Glutamatergic neuron (in vitro differentiated cells): ENCODE measurements around the gene GRIK5. TPM values are rescaled to one million over a fixed set of nuclear protein-coding genes. Genes with fewer than 3 reads are reported as not detected.

Experiments used
- DNase-seq: peaks from one replicate; pipeline ENCODE4 v3.0.0; 2022
- H3K27ac Mint-ChIP-seq: one replicate; pipeline ENCODE4 v1.8.0; 2020; ENCODE audit warnings: mild to moderate bottlenecking, mixed read lengths, inconsistent platforms; ENCODE audit not compliant: unreplicated experiment
- H3K27me3 Mint-ChIP-seq: one replicate; pipeline ENCODE4 v1.8.0; 2020; ENCODE audit warnings: mild to moderate bottlenecking, moderate library complexity, mixed read lengths, inconsistent platforms; ENCODE audit not compliant: unreplicated experiment
- H3K36me3 Mint-ChIP-seq: one replicate; pipeline ENCODE4 v1.8.0; 2020; ENCODE audit warnings: mild to moderate bottlenecking, mixed read lengths, inconsistent platforms; ENCODE audit not compliant: unreplicated experiment
- H3K4me1 Mint-ChIP-seq: one replicate; pipeline ENCODE4 v1.8.0; 2020; ENCODE audit warnings: mild to moderate bottlenecking, low read depth, mixed read lengths, inconsistent platforms; ENCODE audit not compliant: unreplicated experiment
- H3K4me3 Mint-ChIP-seq: one replicate; pipeline ENCODE4 v1.8.0; 2020; ENCODE audit warnings: mild to moderate bottlenecking, mixed read lengths, inconsistent platforms; ENCODE audit not compliant: unreplicated experiment
- H3K9me3 Mint-ChIP-seq: one replicate; pipeline ENCODE4 v1.8.0; 2020; ENCODE audit warnings: mild to moderate bottlenecking, moderate library complexity, mixed read lengths, inconsistent platforms; ENCODE audit not compliant: unreplicated experiment
- total RNA-seq: library from RNA; stranded (reverse); fragmentation: NEBNext Ultra II Directional; extraction: Animal tissue kit (Norgen Biotek cat#: 25700); gene quantifications from one replicate; pipeline ENCODE4 v1.2.1, GENCODE V29; 2021; ENCODE audit not compliant: unreplicated experiment
- TF ChIP-seq, protein P1 (sequence below): fragments of 200-600 bp; sonication (generic); IDR thresholded peaks from one replicate; pipeline ENCODE4 v1.5.0; 2021; ENCODE audit not compliant: partially characterized antibody, unreplicated experiment

GRIK5 gene
- total RNA-seq, 1 donor from 2014 or later = 79.1 TPM

DNA sequence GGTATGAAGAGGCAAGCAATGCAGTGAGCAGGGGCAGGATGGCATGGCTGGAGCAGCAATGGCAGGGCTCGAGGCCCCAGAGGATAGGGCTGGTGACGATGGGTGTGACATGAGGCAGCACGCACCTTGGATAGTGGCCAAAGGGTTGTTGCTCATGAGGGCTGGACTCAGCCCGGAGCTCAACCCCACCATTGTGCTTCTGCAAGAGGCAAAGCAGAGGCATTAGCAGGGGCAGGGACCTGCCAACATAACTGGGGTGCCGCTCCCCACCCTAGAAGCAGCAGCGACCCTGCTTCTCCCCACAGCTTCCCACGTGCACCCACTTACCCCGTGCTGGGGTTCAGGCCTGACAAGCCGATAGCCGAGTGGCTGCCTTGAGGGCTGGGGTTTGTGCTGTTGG lies 21.7 kb upstream of the GRIK5 start:
- no peak overlapping the region for H3K27ac Mint-ChIP-seq
- peaks cover 22% of the 10 kb centered on the region for H3K4me1 Mint-ChIP-seq

DNA sequence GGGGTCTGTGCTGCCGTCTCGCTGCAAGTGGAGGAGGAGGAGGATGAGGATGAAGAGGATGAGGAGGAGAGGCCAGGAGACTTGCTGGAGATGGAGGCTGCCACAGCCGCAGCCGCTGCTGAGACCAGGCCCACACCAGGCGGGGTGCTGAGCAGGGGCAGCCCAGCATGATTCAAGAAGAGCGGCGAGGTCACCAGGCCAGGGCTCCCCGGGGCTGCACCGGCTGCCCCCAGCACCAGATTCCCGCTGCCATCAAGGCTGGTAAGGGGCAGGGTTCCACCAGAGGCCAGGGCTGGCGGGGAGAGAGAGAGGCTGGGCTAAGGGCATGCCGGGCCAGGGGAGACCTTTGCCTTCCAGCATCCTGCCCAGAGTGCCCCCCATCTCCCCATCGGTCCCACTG lies 21.3 kb upstream of the GRIK5 start:
- Mint-ChIP-seq H3K27me3 (peaks cover 4% of the 10 kb centered on the region), H3K9me3 (peaks cover 6% of the 10 kb centered on the region), H3K4me3 (no peak overlapping the region), H3K4me1 (peaks cover 22% of the 10 kb centered on the region), H3K36me3 (peaks cover 4% of the 10 kb centered on the region), H3K27ac (peak overlapping the region; percentile 20)
- TF ChIP-seq, protein P1, sequence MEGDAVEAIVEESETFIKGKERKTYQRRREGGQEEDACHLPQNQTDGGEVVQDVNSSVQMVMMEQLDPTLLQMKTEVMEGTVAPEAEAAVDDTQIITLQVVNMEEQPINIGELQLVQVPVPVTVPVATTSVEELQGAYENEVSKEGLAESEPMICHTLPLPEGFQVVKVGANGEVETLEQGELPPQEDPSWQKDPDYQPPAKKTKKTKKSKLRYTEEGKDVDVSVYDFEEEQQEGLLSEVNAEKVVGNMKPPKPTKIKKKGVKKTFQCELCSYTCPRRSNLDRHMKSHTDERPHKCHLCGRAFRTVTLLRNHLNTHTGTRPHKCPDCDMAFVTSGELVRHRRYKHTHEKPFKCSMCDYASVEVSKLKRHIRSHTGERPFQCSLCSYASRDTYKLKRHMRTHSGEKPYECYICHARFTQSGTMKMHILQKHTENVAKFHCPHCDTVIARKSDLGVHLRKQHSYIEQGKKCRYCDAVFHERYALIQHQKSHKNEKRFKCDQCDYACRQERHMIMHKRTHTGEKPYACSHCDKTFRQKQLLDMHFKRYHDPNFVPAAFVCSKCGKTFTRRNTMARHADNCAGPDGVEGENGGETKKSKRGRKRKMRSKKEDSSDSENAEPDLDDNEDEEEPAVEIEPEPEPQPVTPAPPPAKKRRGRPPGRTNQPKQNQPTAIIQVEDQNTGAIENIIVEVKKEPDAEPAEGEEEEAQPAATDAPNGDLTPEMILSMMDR = no peak
- no peak for DNase-seq

More for the DNA sequence above, 21.7 kb upstream of the GRIK5 start:
- TF ChIP-seq, protein P1 = no peak
- Mint-ChIP-seq H3K4me3 (no peak overlapping the region), H3K36me3 (peaks cover 4% of the 10 kb centered on the region), H3K27me3 (peaks cover 4% of the 10 kb centered on the region), H3K9me3 (peaks cover 6% of the 10 kb centered on the region)
- DNase-seq = no peak

DNA sequence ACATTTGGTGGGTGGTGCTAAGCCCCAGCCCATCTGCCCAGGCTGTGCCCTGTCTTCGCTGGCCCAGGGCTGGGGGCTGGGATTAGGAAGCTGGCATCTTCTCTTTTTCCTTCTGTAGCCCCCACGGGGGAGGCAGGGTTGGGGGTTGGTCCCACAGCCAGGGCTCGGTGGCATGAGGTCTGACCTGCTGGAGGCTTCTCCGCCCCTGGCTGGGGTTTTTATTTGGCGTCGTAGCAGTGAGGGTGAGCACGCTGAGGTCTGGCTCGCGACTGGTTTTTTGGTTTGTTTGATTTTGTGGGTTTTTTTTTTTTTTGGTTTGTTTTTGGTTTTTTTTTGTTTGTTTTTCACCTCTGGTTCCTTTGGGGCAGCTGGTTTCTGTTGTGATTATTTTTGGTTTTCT lies 20.7 kb upstream of the GRIK5 start:
- Mint-ChIP-seq H3K36me3 (peaks cover 4% of the 10 kb centered on the region), H3K9me3 (peaks cover 6% of the 10 kb centered on the region), H3K27me3 (peaks cover 4% of the 10 kb centered on the region), H3K27ac (peak overlapping the region; percentile 20), H3K4me3 (peak overlapping the region; percentile 9), H3K4me1 (peaks cover 24% of the 10 kb centered on the region)
- TF ChIP-seq, protein P1 = no peak
- DNase-seq = no peak

DNA sequence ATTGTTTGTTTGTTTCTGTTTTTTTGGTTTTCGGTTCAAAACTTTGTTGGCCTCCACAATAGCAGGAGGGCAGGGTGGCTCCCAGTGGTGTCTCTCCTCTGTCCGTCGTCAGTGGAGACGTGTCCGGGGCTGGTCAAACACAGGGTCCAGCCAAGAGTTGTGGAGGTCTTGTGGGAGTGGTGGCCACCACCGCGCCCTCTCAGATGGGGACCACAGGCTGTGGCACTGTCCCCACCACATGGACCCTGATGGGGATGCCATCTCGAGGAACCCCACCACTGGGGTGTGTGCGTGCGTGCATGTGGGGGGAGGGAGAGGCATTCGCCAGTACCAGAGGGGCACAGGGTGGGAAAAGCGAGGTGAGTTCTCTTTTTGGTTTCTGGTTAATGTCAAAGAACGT lies 19.8 kb upstream of the GRIK5 start:
- TF ChIP-seq, protein P1 = no peak
- Mint-ChIP-seq H3K27me3 (peaks cover 4% of the 10 kb centered on the region), H3K4me3 (no peak overlapping the region), H3K9me3 (peaks cover 6% of the 10 kb centered on the region), H3K27ac (no peak overlapping the region), H3K36me3 (peaks cover 4% of the 10 kb centered on the region), H3K4me1 (peaks cover 24% of the 10 kb centered on the region)
- DNase-seq = no peak

DNA sequence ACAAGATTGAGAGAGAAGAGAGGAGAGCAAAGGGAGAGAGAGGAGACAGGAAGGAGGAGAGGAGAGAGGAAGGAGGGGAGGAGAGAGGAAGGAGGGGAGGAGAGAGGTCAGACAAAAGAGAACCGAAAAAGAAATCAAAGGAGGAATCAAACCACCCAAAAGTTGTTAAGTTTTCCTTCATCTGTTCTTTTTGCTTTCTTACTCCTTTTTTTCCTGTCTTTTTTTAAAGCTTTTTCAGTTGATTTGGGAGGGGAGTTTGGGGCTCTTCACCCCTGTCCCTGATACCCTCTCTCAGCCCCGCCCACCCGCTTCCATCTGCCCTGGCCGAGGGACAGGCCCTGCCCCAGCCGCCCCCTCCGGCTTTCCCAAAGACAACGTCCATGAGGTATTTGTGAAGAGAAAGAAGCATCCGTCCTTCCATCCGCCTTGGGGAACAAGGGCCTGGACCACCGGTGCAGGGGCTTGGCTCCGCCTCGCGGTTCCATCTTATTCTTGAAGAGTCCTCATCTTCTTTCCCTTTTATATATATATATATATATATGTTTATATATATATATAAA lies 19.3 kb upstream of the GRIK5 start:
- Mint-ChIP-seq H3K36me3 (peaks cover 4% of the 10 kb centered on the region), H3K4me3 (peak overlapping the region; percentile 40), H3K27ac (no peak overlapping the region), H3K27me3 (peaks cover 5% of the 10 kb centered on the region), H3K9me3 (peaks cover 6% of the 10 kb centered on the region), H3K4me1 (peaks cover 21% of the 10 kb centered on the region)
- TF ChIP-seq, protein P1 = no peak
- DNase-seq = no peak
